LNCAP (cell line): ENCODE data around the gene GSK3B.

Source experiments
- CTCF ChIP-seq: fragments of 450-650 bp; IDR thresholded peaks from 2 replicates; pipeline ENCODE4 v1.5.1; 2017; ENCODE audit warnings: mild to moderate bottlenecking

The GSK3B gene

GRCh38 chr3:120093911-120094775 is at the start of gene GSK3B:
Gene GSK3B (minus strand): TSS chr3:120094447. CDS start chr3:120093434, 1,013 bp downstream.
- no peak for TF ChIP-seq CTCF

- no peak for TF ChIP-seq CTCF
Observed at GRCh38 chr3:120143676-120144075, 49.4 kb upstream of the GSK3B start.

- no peak for TF ChIP-seq CTCF
Observed at GRCh38 chr3:120142236-120142635, 48.0 kb upstream of the GSK3B start.

- no peak for TF ChIP-seq CTCF
Observed at GRCh38 chr3:120140098-120140742, 46.0 kb upstream of the GSK3B start.

GRCh38 chr3:120139140-120139539 is 44.9 kb upstream of the GSK3B start:
- TF ChIP-seq CTCF: no peak

GRCh38 chr3:120137548-120137947 is 43.3 kb upstream of the GSK3B start:
- TF ChIP-seq CTCF: no peak

- TF ChIP-seq CTCF: no peak
Observed at GRCh38 chr3:120130656-120131055, 36.4 kb upstream of the GSK3B start.
